GM12872 (cell line): ENCODE data around the gene PRKCZ.

Experiments used
- CTCF ChIP-seq: IDR thresholded peaks from 3 replicates; pipeline ENCODE4 v1.5.1; 2011; ENCODE audit warnings: low read depth, mild to moderate bottlenecking, low read length, moderate library complexity; ENCODE audit not compliant: insufficient read depth

Gene PRKCZ

GRCh38 chr1:2184934-2185333 lies 134.7 kb downstream of the PRKCZ start:
- TF ChIP-seq CTCF, result no peak

GRCh38 chr1:2185880-2186855 lies 136.0 kb downstream of the PRKCZ start:
- TF ChIP-seq CTCF, result no peak

GRCh38 chr1:2186901-2187300 lies 136.7 kb downstream of the PRKCZ start:
- no peak for TF ChIP-seq CTCF

- TF ChIP-seq CTCF, result no peak
These were observed 137.4 kb downstream of the PRKCZ start for GRCh38 chr1:2187619-2188018.

- TF ChIP-seq CTCF, result no peak
These were observed 138.1 kb downstream of the PRKCZ start for GRCh38 chr1:2188336-2188735.

- TF ChIP-seq CTCF, result no peak
These were observed 139.5 kb downstream of the PRKCZ start for GRCh38 chr1:2189459-2190425.

- no peak for TF ChIP-seq CTCF
These were observed 140.3 kb downstream of the PRKCZ start for GRCh38 chr1:2190491-2190976.
